Measurements from ENCODE around the gene DNER. TPM values are rescaled to one million over a fixed set of nuclear protein-coding genes. Genes with fewer than 3 reads are reported as not detected.

Gene DNER
- total RNA-seq, 1 donor from 2014 or later, result not detected

DNA sequence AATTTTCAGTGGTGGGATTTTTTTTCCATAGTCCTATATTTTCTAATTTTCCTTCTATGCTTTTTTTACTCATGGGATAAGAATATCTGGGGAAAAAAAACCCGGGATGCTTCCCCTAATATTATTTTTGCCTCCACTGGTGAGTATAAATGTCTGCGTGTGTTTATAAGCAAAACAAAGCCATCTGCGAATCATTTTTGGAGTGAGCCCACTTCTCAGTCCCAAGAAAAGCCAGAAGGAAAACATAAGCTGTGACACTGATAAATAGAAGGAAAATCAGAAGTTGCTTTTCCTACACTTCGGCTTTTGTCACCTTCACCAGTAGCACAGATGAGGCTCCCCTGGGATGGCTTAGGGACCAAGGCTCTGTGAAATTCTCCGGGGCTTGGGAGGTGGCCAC lies 308.6 kb downstream of the DNER start:
- DNase-seq, result no peak
- POLR2A ChIA-PET, result no interaction called here
- H3K36me3 Mint-ChIP-seq (ENCODE audit: low read depth), result no peaks in the 10 kb centered on the region
- H3K4me1 Mint-ChIP-seq, result no peaks in the 10 kb centered on the region
- no peaks in the 10 kb centered on the region for H3K27me3 Mint-ChIP-seq
- no peak overlapping the region for H3K4me3 Mint-ChIP-seq
- no peak overlapping the region for H3K27ac Mint-ChIP-seq
- intact Hi-C loops (cut with micrococcal nuclease), result no loop called here
- no peak for ATAC-seq (ENCODE audit: low read depth)
- CTCF ChIA-PET, result no interaction called here
- H3K9me3 Mint-ChIP-seq, result no peaks in the 10 kb centered on the region
- TF ChIP-seq, protein P1, sequence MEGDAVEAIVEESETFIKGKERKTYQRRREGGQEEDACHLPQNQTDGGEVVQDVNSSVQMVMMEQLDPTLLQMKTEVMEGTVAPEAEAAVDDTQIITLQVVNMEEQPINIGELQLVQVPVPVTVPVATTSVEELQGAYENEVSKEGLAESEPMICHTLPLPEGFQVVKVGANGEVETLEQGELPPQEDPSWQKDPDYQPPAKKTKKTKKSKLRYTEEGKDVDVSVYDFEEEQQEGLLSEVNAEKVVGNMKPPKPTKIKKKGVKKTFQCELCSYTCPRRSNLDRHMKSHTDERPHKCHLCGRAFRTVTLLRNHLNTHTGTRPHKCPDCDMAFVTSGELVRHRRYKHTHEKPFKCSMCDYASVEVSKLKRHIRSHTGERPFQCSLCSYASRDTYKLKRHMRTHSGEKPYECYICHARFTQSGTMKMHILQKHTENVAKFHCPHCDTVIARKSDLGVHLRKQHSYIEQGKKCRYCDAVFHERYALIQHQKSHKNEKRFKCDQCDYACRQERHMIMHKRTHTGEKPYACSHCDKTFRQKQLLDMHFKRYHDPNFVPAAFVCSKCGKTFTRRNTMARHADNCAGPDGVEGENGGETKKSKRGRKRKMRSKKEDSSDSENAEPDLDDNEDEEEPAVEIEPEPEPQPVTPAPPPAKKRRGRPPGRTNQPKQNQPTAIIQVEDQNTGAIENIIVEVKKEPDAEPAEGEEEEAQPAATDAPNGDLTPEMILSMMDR (IDR thresholded peaks at IDR 0.05), result no peak

DNA sequence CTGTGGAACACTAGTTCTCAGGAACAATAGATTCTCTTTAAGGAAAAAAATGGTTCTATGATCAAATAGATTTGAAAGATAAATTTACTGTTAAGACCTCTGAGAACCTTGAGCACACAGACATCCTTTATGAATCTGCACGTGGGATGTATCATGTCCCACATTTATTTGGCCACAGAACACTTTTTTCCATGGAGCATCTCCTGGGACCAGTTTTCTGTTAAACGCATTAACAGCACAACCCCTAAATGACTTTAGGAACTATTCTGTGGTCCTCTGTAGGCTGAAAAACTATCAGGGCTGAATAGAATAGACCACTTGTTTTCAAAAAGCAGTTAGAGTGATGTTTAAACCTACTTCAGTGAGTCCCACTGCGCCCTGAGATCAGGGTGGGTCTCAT lies 311.1 kb downstream of the DNER start:
- Mint-ChIP-seq H3K9me3 (no peaks in the 10 kb centered on the region), H3K4me3 (no peak overlapping the region), H3K4me1 (no peaks in the 10 kb centered on the region), H3K27ac (no peak overlapping the region), H3K27me3 (no peaks in the 10 kb centered on the region), H3K36me3 (ENCODE audit: low read depth) (no peaks in the 10 kb centered on the region)
- POLR2A ChIA-PET, result no interaction called here
- ATAC-seq (ENCODE audit: low read depth) (no peak), DNase-seq (no peak)
- CTCF ChIA-PET, result no interaction called here
- TF ChIP-seq, protein P1 (IDR thresholded peaks at IDR 0.05), result no peak
- intact Hi-C loops (cut with micrococcal nuclease), result no loop called here

DNA sequence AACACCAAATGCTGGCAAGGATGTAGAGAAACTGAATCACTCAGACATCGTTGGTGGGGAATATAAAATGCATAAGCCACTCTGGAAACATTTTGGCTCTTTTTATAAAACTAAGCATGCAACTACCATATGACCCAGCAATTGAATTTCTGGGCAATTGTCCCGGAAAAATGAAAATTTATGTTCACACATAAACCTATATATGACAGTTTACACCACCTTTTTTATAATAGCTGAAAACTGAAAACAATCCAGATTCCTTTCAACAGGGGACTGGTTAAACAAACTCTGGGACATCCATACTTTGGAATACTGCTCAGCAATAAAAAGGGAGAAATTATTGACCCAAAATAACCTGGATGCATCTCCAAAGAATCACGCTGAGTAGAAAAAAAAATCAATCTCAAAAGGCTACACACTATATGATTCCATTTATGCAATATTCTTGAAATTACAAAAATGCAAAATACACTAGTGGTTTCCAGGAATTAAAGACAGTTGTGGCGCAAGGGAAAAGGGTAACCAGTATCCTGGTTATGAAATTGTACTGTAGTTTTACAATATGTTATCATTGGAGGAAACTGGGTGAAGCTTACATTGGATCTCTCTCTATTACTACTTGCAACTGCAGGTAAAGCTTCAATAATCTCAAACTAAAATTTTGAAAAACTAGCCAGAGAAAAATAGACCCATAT lies 313.0 kb downstream of the DNER start:
- ChIA-PET CTCF (no interaction called here), POLR2A (no interaction called here)
- no peak for ATAC-seq (ENCODE audit: low read depth)
- intact Hi-C loops (cut with micrococcal nuclease), result no loop called here
- Mint-ChIP-seq H3K4me3 (no peak overlapping the region), H3K4me1 (no peaks in the 10 kb centered on the region), H3K36me3 (ENCODE audit: low read depth) (no peaks in the 10 kb centered on the region), H3K9me3 (peaks cover 7% of the 10 kb centered on the region), H3K27ac (no peak overlapping the region), H3K27me3 (no peaks in the 10 kb centered on the region)
- TF ChIP-seq, protein P1 (IDR thresholded peaks at IDR 0.05), result no peak
- no peak for DNase-seq

DNA sequence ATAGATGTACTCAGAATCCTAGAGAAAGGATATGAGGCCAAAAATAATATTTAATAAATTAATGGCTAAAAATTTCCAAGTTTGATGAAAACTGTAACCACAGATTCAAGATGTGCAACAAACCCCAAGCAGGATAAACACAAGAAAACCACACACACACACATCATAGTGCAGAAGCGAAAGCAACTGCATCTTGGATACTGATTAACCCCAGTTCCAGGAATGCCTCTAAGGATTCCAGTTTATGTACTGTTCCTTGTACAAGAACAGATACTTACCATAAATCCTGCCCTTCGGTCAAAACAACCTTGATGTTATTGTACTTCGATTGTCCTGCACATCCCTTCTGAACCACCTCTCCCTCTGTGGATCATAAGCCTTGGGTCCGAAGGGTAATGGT lies 320.4 kb downstream of the DNER start:
- DNase-seq, result no peak
- intact Hi-C loops (cut with micrococcal nuclease), result no loop called here
- TF ChIP-seq, protein P1 (IDR thresholded peaks at IDR 0.05), result no peak
- no peak overlapping the region for H3K27ac Mint-ChIP-seq
- H3K27me3 Mint-ChIP-seq, result no peaks in the 10 kb centered on the region
- CTCF ChIA-PET, result no interaction called here
- POLR2A ChIA-PET, result no interaction called here
- no peak overlapping the region for H3K4me3 Mint-ChIP-seq
- peaks cover 9% of the 10 kb centered on the region for H3K9me3 Mint-ChIP-seq
- no peaks in the 10 kb centered on the region for H3K36me3 Mint-ChIP-seq (ENCODE audit: low read depth)
- no peaks in the 10 kb centered on the region for H3K4me1 Mint-ChIP-seq
- ATAC-seq (ENCODE audit: low read depth), result no peak

DNA sequence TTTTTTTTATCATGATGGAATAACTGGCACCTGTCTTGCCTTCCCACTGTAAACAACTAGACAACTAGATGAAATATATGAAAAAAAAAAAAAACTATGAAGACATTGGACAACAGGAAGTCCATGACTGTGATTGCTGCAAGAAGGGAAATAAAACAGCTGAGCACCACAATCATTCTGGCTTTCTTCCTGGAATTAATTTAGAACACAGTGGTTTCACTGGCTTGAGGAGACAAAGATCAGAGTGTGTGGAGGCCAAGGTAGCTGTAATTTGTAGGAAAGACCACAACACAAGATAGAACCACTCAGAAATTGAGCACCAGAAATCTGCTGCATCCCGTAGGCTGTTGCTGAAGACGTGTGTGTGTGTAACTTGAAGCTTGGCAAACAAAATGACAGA lies 322.2 kb downstream of the DNER start:
- POLR2A ChIA-PET, result no interaction called here
- CTCF ChIA-PET, result no interaction called here
- intact Hi-C loops (cut with micrococcal nuclease), result no loop called here
- no peak for ATAC-seq (ENCODE audit: low read depth)
- DNase-seq, result no peak
- Mint-ChIP-seq H3K36me3 (ENCODE audit: low read depth) (no peaks in the 10 kb centered on the region), H3K4me1 (no peaks in the 10 kb centered on the region), H3K27me3 (no peaks in the 10 kb centered on the region), H3K27ac (no peak overlapping the region), H3K4me3 (no peak overlapping the region), H3K9me3 (peaks cover 2% of the 10 kb centered on the region)
- TF ChIP-seq, protein P1 (IDR thresholded peaks at IDR 0.05), result no peak
